IMR-90 (cell line): ENCODE results near the gene CAMTA1. TPM values are rescaled to one million over a fixed set of nuclear protein-coding genes. Genes with fewer than 3 reads are reported as not detected.

Experiments
- ATAC-seq: fragments of 200-7000 bp; cut with Tn5 transposase; 2 replicates; pipeline ENCODE4 v1.9.1; 2020; ENCODE audit warnings: low read depth, mild to moderate bottlenecking, moderate library complexity
- BruUV-seq: library from RNA; stranded (reverse); fragments of 400-500 nt; replicated peaks from 2 replicates; lab custom pipeline; 2021; lab: Mats Ljungman, UMichigan
- CTCF ChIA-PET: fragments of 300-600 bp; formaldehyde crosslinking; extraction: SDS; loops from one replicate; lab custom pipeline; 2021; ENCODE audit warnings: antibody characterized with exemption; lab: Yijun Ruan, JAX
- POLR2A ChIA-PET: fragments of 300-600 bp; sonication (Branson Sonifier 250); formaldehyde crosslinking; loops from one replicate; lab custom pipeline; 2022; ENCODE audit warnings: antibody characterized with exemption; ENCODE audit not compliant: unreplicated experiment; lab: Charles Lee
- DNase-seq: peaks from one replicate; pipeline ENCODE4 v3.0.0; 2013
- H2AFZ ChIP-seq: replicated peaks from 2 replicates; pipeline ENCODE3; 2013; ENCODE audit warnings: low read length, mild to moderate bottlenecking; ENCODE audit not compliant: poor library complexity
- H2AK5ac ChIP-seq: 2 replicates; pipeline ENCODE4 v1.6.1; 2013; ENCODE audit warnings: low read depth, low read length, inconsistent platforms
- H2AK9ac ChIP-seq: replicated peaks from 2 replicates; pipeline ENCODE3; 2013; ENCODE audit warnings: mild to moderate bottlenecking, low read depth, low read length, moderate library complexity; ENCODE audit not compliant: poor library complexity
- H2BK120ac ChIP-seq: 2 replicates; pipeline ENCODE4 v1.6.1; 2013; ENCODE audit warnings: low read depth, low read length, inconsistent platforms
- H2BK15ac ChIP-seq: 3 replicates; pipeline ENCODE4 v1.6.1; 2013; ENCODE audit warnings: low read depth, low read length, inconsistent platforms
- H2BK20ac ChIP-seq: 2 replicates; pipeline ENCODE4 v1.6.1; 2013; ENCODE audit warnings: low read depth, mild to moderate bottlenecking, inconsistent platforms, low read length, moderate library complexity
- H2BK5ac ChIP-seq: 2 replicates; pipeline ENCODE4 v1.6.1; 2013; ENCODE audit warnings: mild to moderate bottlenecking, low read depth, low read length, inconsistent platforms; ENCODE audit not compliant: poor library complexity, severe bottlenecking
- H3K14ac ChIP-seq: replicated peaks from 2 replicates; pipeline ENCODE4 v1.6.1; 2013; ENCODE audit warnings: low read depth, low read length, inconsistent platforms
- H3K18ac ChIP-seq: 2 replicates; pipeline ENCODE4 v1.6.1; 2013; ENCODE audit warnings: low read depth, low read length, control low read depth
- H3K23ac ChIP-seq: 2 replicates; pipeline ENCODE4 v1.6.1; 2013; ENCODE audit warnings: low read depth, low read length, inconsistent platforms
- H3K27ac ChIP-seq: 2 replicates; pipeline ENCODE4 v1.5.1; 2013; ENCODE audit warnings: mild to moderate bottlenecking, control low read depth, low read length; ENCODE audit not compliant: insufficient read depth
- H3K27me3 ChIP-seq: 2 replicates; pipeline ENCODE4 v1.6.1; 2013; ENCODE audit warnings: low read length; ENCODE audit not compliant: control insufficient read depth, insufficient read depth
- H3K36me3 ChIP-seq: 2 replicates; pipeline ENCODE4 v1.6.1; 2013; ENCODE audit warnings: low read length, mixed read lengths; ENCODE audit not compliant: control insufficient read depth, insufficient read depth
- H3K4ac ChIP-seq: 2 replicates; pipeline ENCODE4 v1.6.1; 2013; ENCODE audit warnings: low read depth, low read length, inconsistent platforms
- H3K4me1 ChIP-seq: 2 replicates; pipeline ENCODE4 v1.6.1; 2013; ENCODE audit warnings: low read length, mixed read lengths; ENCODE audit not compliant: control insufficient read depth, insufficient read depth
- H3K4me2 ChIP-seq: 2 replicates; pipeline ENCODE4 v1.6.1; 2013; ENCODE audit warnings: low read depth, mild to moderate bottlenecking, control low read depth, low read length, moderate library complexity
- H3K4me3 ChIP-seq: 2 replicates; pipeline ENCODE4 v1.5.1; 2013; ENCODE audit warnings: low read depth, mild to moderate bottlenecking, control low read depth, low read length, moderate library complexity; ENCODE audit not compliant: insufficient read depth
- H3K56ac ChIP-seq: 2 replicates; pipeline ENCODE4 v1.6.1; 2013; ENCODE audit warnings: low read length, inconsistent platforms; ENCODE audit not compliant: insufficient read depth; ENCODE audit errors: extremely low read depth
- H3K79me1 ChIP-seq, 2 experiments: 2 replicates each; pipeline ENCODE4 v1.6.1; 2013; ENCODE audit warnings: low read length in 2 of 2, inconsistent platforms in 1 of 2, low read depth in 1 of 2
- H3K9ac ChIP-seq: 2 replicates; pipeline ENCODE4 v1.6.1; 2013; ENCODE audit warnings: low read depth, low read length, control low read depth
- H3K9me1 ChIP-seq: 2 replicates; pipeline ENCODE4 v1.6.1; 2013; ENCODE audit warnings: low read length, inconsistent platforms; ENCODE audit not compliant: insufficient read depth
- H3K9me3 ChIP-seq: 2 replicates; pipeline ENCODE4 v1.6.1; 2013; ENCODE audit warnings: low read length; ENCODE audit not compliant: control insufficient read depth, insufficient read depth
- H4K20me1 ChIP-seq: 2 replicates; pipeline ENCODE4 v1.6.1; 2013; ENCODE audit warnings: low read length, inconsistent platforms; ENCODE audit not compliant: insufficient read depth
- H4K5ac ChIP-seq: 2 replicates; pipeline ENCODE4 v1.6.1; 2013; ENCODE audit warnings: mild to moderate bottlenecking, low read depth, low read length, control low read depth
- H4K8ac ChIP-seq, 2 experiments: 2 replicates each; pipeline ENCODE4 v1.6.1; 2013; ENCODE audit warnings: low read depth in 2 of 2, low read length in 2 of 2, control low read depth in 1 of 2, inconsistent platforms in 1 of 2
- H4K91ac ChIP-seq: 2 replicates; pipeline ENCODE4 v1.6.1; 2013; ENCODE audit warnings: low read depth, low read length, inconsistent platforms; ENCODE audit not compliant: insufficient read depth
- BHLHE40 ChIP-seq: fragments of 150-350 bp; IDR thresholded peaks from 2 replicates; pipeline ENCODE4 v1.6.1; 2016; ENCODE audit warnings: mild to moderate bottlenecking, low read depth, low read length
- CEBPB ChIP-seq: IDR thresholded peaks from 2 replicates; pipeline ENCODE4 v1.6.1; 2012; ENCODE audit warnings: low read depth, low read length, improper control_type of control experiment
- CHD1 ChIP-seq: IDR thresholded peaks from 2 replicates; pipeline ENCODE4 v1.6.1; 2012; ENCODE audit warnings: low read depth, low read length, improper control_type of control experiment
- CTCF ChIP-seq: conservative IDR thresholded peaks from 2 replicates; pipeline ENCODE4 v1.5.1; 2012; ENCODE audit warnings: mild to moderate bottlenecking, low read depth, low read length, improper control_type of control experiment
- ELK1 ChIP-seq: fragments of 150-350 bp; IDR thresholded peaks from 2 replicates; pipeline ENCODE4 v1.6.1; 2016; ENCODE audit warnings: low read depth, mild to moderate bottlenecking, low read length, moderate library complexity, borderline replicate concordance
- FOS ChIP-seq: fragments of 150-350 bp; IDR thresholded peaks from 2 replicates; pipeline ENCODE4 v1.6.1; 2016; ENCODE audit warnings: low read depth, low read length
- MAFK ChIP-seq: IDR thresholded peaks from 2 replicates; pipeline ENCODE4 v1.6.1; 2012; ENCODE audit warnings: low read depth, low read length, improper control_type of control experiment
- MAZ ChIP-seq: IDR thresholded peaks from 2 replicates; pipeline ENCODE4 v1.6.1; 2012; ENCODE audit warnings: low read depth, mild to moderate bottlenecking, low read length, improper control_type of control experiment, moderate library complexity, borderline replicate concordance
- MXI1 ChIP-seq: IDR thresholded peaks from 2 replicates; pipeline ENCODE4 v1.6.1; 2012; ENCODE audit warnings: low read depth, mild to moderate bottlenecking, low read length, moderate library complexity, borderline replicate concordance
- NFE2L2 ChIP-seq: fragments of 150-350 bp; IDR thresholded peaks from 2 replicates; pipeline ENCODE4 v1.6.1; 2016; ENCODE audit warnings: low read depth, mild to moderate bottlenecking, low read length
- POLR2A ChIP-seq: IDR thresholded peaks from 2 replicates; pipeline ENCODE4 v1.6.1; 2012; ENCODE audit warnings: mild to moderate bottlenecking, low read depth, low read length
- RAD21 ChIP-seq: IDR thresholded peaks from 2 replicates; pipeline ENCODE4 v1.6.1; 2012; ENCODE audit warnings: low read length, improper control_type of control experiment
- RCOR1 ChIP-seq: IDR thresholded peaks from 2 replicates; pipeline ENCODE4 v1.6.1; 2012; ENCODE audit warnings: mild to moderate bottlenecking, low read length, improper control_type of control experiment; ENCODE audit not compliant: insufficient replicate concordance
- RFX5 ChIP-seq: IDR thresholded peaks from 2 replicates; pipeline ENCODE4 v1.8.0; 2012; ENCODE audit warnings: low read depth, mild to moderate bottlenecking, low read length, moderate library complexity
- SMC3 ChIP-seq: fragments of 150-350 bp; IDR thresholded peaks from 2 replicates; pipeline ENCODE4 v1.6.1; 2016; ENCODE audit warnings: low read depth, mild to moderate bottlenecking, antibody characterized with exemption, low read length, moderate library complexity
- USF2 ChIP-seq: fragments of 150-350 bp; IDR thresholded peaks from 2 replicates; pipeline ENCODE4 v1.6.1; 2017; ENCODE audit warnings: mild to moderate bottlenecking, antibody characterized with exemption, low read length, low read depth
- WGBS, 2 experiments: methylation state at CpG; one replicate each; pipeline versions ENCODE4 v1.1.5 to v1.1.7; 2013; ENCODE audit warnings: missing lambda C conversion rate in 2 of 2; ENCODE audit not compliant: insufficient read length in 1 of 2; ENCODE audit errors: extremely low coverage in 2 of 2; 5-methylcytosine and 5-hydroxymethylcytosine counted together
- dilution Hi-C: fragments of 300-500 bp; cut with HindIII; formaldehyde crosslinking; loops from one replicate; pipeline ENCODE4 v1.14.3; 2018; ENCODE audit warnings: low sequenced_read_pairs; ENCODE audit not compliant: unreplicated experiment
- in situ Hi-C: fragments of 300-500 bp; cut with MboI; formaldehyde crosslinking; loops from 3 replicates; pipeline ENCODE4 v1.14.3; 2019; ENCODE audit warnings: low sequenced_read_pairs, inconsistent platforms, mixed read lengths
- intact Hi-C: fragments of 100-400 bp; cut with micrococcal nuclease; formaldehyde crosslinking; loops from 2 replicates; pipeline ENCODE4 v1.10.0; 2022
- polyA plus RNA-seq, 3 experiments: library from polyadenylated mRNA; depleted of rRNA; stranded (reverse); fragments of >200 nt; gene quantifications; 2 replicates each; pipeline ENCODE4 v1.2.3, GENCODE V29; 2012; ENCODE audit warnings: low replicate concordance in 1 of 3
- total RNA-seq: library from RNA; depleted of rRNA; stranded (reverse); fragments of >200 nt; gene quantifications from 2 replicates; pipeline ENCODE4 v1.2.3, GENCODE V29; 2012

Gene CAMTA1
- total and polyA plus RNA-seq, 2 of the 4 experiments (the other 2 are of a cell fraction): 35.5 to 74.3 TPM

GRCh38 chr1:7743346-7743745, 958.1 kb downstream of the CAMTA1 start:
- TF ChIP-seq CTCF: no peak
- TF ChIP-seq SMC3: no peak
- TF ChIP-seq CEBPB: no peak
- TF ChIP-seq RFX5: no peak
- TF ChIP-seq RAD21: no peak
- TF ChIP-seq CHD1: no peak
- TF ChIP-seq MAZ: no peak
- no peak for TF ChIP-seq POLR2A
- TF ChIP-seq USF2: no peak
- no peak for TF ChIP-seq BHLHE40
- TF ChIP-seq FOS: no peak
- TF ChIP-seq NFE2L2: no peak
- TF ChIP-seq MXI1: no peak
- TF ChIP-seq MAFK: no peak
- TF ChIP-seq RCOR1: no peak
- TF ChIP-seq ELK1: no peak
- Histone ChIP-seq H2AK5ac (no peak overlapping the region), H3K18ac (no peak overlapping the region), H3K4me3 (no peak overlapping the region), H3K27ac (no peak overlapping the region), H2BK20ac (no peak overlapping the region), H3K4me2 (no peak overlapping the region), H2AFZ (no peak overlapping the region), H3K23ac (no peak overlapping the region), H3K27me3 (peaks cover 5% of the 10 kb centered on the region), H2BK120ac (no peak overlapping the region), H3K9me1 (no peaks in the 10 kb centered on the region), H3K36me3 (no peaks in the 10 kb centered on the region), H4K5ac (no peak overlapping the region), H3K79me1 (no peaks in the 10 kb centered on the region), H4K20me1 (no peaks in the 10 kb centered on the region), H3K4me1 (no peaks in the 10 kb centered on the region), H3K9me3 (no peaks in the 10 kb centered on the region), H3K9ac (no peak overlapping the region), H3K56ac (no peak overlapping the region), H2BK15ac (no peak overlapping the region), H2AK9ac (no peak overlapping the region), H2BK5ac (no peak overlapping the region), H3K14ac (no peak overlapping the region), H4K91ac (no peak overlapping the region), H4K8ac (no peak overlapping the region), H3K4ac (no peak overlapping the region)
- dilution Hi-C loops: no loop called here
- ATAC-seq (no peak), DNase-seq (no peak)
- BruUV-seq: no TSS peak
- WGBS, 2 experiments: 90% methylated on average over 2 of the region's 6 CpGs; no CpG with 5 or more reads in 1 of the 2 experiments
- POLR2A ChIA-PET: no interaction called here
- intact Hi-C loops: no loop called here
- CTCF ChIA-PET: interaction anchor here (0.6 to 0.8 kb wide), 2 partner anchors 9 to 177 kb away, joined by 3 read pairs; no protein-coding TSS in a partner anchor
- in situ Hi-C loops: no loop called here
